Thoracic aorta (tissue), 2 donors: ENCODE results near the gene SLC4A2. TPM values are rescaled to one million over a fixed set of nuclear protein-coding genes. Genes with fewer than 3 reads are reported as not detected.

ENCODE experiments used
- ATAC-seq: fragments of 150-250 bp; one replicate; pipeline ENCODE4 v1.8.0; 2017; ENCODE audit warnings: low read depth; ENCODE audit not compliant: insufficient number of reproducible peaks, low FRiP score
- DNase-seq: peaks from one replicate; pipeline ENCODE4 v3.0.0-alpha.2; 2020; ENCODE audit warnings: low spot score
- H3K27ac ChIP-seq, 2 donors: fragments of 200-600 bp; sonication (generic); 1 replicate in 1 of 2; 2 replicates in 1 of 2; pipeline ENCODE4 v1.5.1; 2016; ENCODE audit warnings: mild to moderate bottlenecking in 2 of 2, moderate library complexity in 2 of 2
- H3K27me3 ChIP-seq: fragments of 200-600 bp; sonication (generic); replicated peaks from 2 replicates; pipeline ENCODE4 v1.6.0; 2016; ENCODE audit warnings: mild to moderate bottlenecking; ENCODE audit not compliant: insufficient read depth
- H3K36me3 ChIP-seq: fragments of 200-600 bp; sonication (generic); one replicate; pipeline ENCODE4 v1.5.1; 2016
- H3K4me1 ChIP-seq, 2 donors: fragments of 200-600 bp; sonication (generic); 1 replicate in 1 of 2; 2 replicates in 1 of 2; pipeline versions ENCODE4 v1.5.1 to v1.6.0; 2016; ENCODE audit warnings: low read depth in 2 of 2, mild to moderate bottlenecking in 1 of 2; ENCODE audit not compliant: control insufficient read depth in 1 of 2
- H3K4me3 ChIP-seq: fragments of 200-600 bp; sonication (generic); 2 replicates; pipeline ENCODE4 v1.5.1; 2016; ENCODE audit warnings: mild to moderate bottlenecking
- H3K9me3 ChIP-seq: fragments of 200-600 bp; sonication (generic); 2 replicates; pipeline ENCODE4 v1.5.1; 2016
- CTCF ChIP-seq: fragments of 200-600 bp; sonication (generic); IDR thresholded peaks from one replicate; pipeline ENCODE4 v1.5.1; 2019; ENCODE audit warnings: antibody characterized with exemption
- total RNA-seq, 2 donors: library from RNA; depleted of rRNA; stranded (reverse); fragments of >200 nt; gene quantifications; one replicate each; pipeline versions ENCODE4 v1.1.0 to v1.2.3, GENCODE V29; 2016

Gene SLC4A2
- total RNA-seq, 2 donors from 2014 or later: 89.1 to 119 TPM

GRCh38 chr7:151012031-151012692, 47.2 kb upstream of the SLC4A2 start:
- Histone ChIP-seq H3K27me3 (peaks cover 4% of the 10 kb centered on the region), H3K27ac (no peak overlapping the region), H3K4me1 (peaks cover 9 to 15% of the 10 kb centered on the region in 2 donors), H3K4me3 (no peak overlapping the region), H3K36me3 (no peaks in the 10 kb centered on the region), H3K9me3 (no peaks in the 10 kb centered on the region)
- ATAC-seq (no peak), DNase-seq (no peak)
- no peak for TF ChIP-seq CTCF

GRCh38 chr7:151012911-151013347, 46.5 kb upstream of the SLC4A2 start:
- Histone ChIP-seq H3K27me3 (peaks cover 4% of the 10 kb centered on the region), H3K4me1 (peaks cover 9 to 18% of the 10 kb centered on the region in 2 donors), H3K9me3 (no peaks in the 10 kb centered on the region), H3K27ac (no peak overlapping the region), H3K4me3 (no peak overlapping the region), H3K36me3 (no peaks in the 10 kb centered on the region)
- DNase-seq (no peak), ATAC-seq (no peak)
- TF ChIP-seq CTCF: peak; percentile 43

GRCh38 chr7:151013356-151013732, 46.0 kb upstream of the SLC4A2 start:
- no peaks in the 10 kb centered on the region for H3K36me3 ChIP-seq
- peak overlapping the region; percentile 66 for H3K4me3 ChIP-seq
- ATAC-seq: no peak
- no peak for TF ChIP-seq CTCF
- no peaks in the 10 kb centered on the region for H3K9me3 ChIP-seq
- H3K27ac ChIP-seq: no peak overlapping the region
- no peak for DNase-seq
- H3K27me3 ChIP-seq: peaks cover 4% of the 10 kb centered on the region
- H3K4me1 ChIP-seq: peaks cover 9 to 22% of the 10 kb centered on the region in 2 donors

GRCh38 chr7:151013733-151014497, 45.5 kb upstream of the SLC4A2 start:
- H3K27me3 ChIP-seq: peaks cover 4% of the 10 kb centered on the region
- TF ChIP-seq CTCF: no peak
- H3K9me3 ChIP-seq: no peaks in the 10 kb centered on the region
- ATAC-seq (no peak), DNase-seq (peak; percentile 27)
- peaks cover 9 to 23% of the 10 kb centered on the region in 2 donors for H3K4me1 ChIP-seq
- H3K36me3 ChIP-seq: no peaks in the 10 kb centered on the region
- H3K4me3 ChIP-seq: peak overlapping the region; percentile 66
- no peak overlapping the region for H3K27ac ChIP-seq

GRCh38 chr7:151014950-151015349, 44.4 kb upstream of the SLC4A2 start:
- no peak for TF ChIP-seq CTCF
- no peak for ATAC-seq

More at GRCh38 chr7:151014950-151015349, 44.4 kb upstream of the SLC4A2 start:
- Histone ChIP-seq H3K36me3 (no peaks in the 10 kb centered on the region), H3K4me3 (no peak overlapping the region), H3K27me3 (peaks cover 2% of the 10 kb centered on the region), H3K9me3 (no peaks in the 10 kb centered on the region), H3K4me1 (peaks cover 9 to 26% of the 10 kb centered on the region in 2 donors), H3K27ac (no peak overlapping the region)
- DNase-seq: no peak
